Stimulated activated CD4-positive, alpha-beta T cell treated with anti-CD3 and anti-CD28 coated beads, Interleukin-12 subunit alpha, Interleukin-12 subunit beta, amount 100 ng/mL, for 24 hours (primary cell): Measurements from ENCODE around the gene RSPRY1.
"Not testable (repeated sequence)": the region's sequence is repeated elsewhere in the genome, so short reads cannot be mapped to it uniquely, and the experiment has no call there.

Experiments used
- DNase-seq, 2 experiments: peaks; one replicate each; pipeline ENCODE4 v3.0.0-alpha.2; 2020; ENCODE audit warnings: low read depth in 2 of 2

The RSPRY1 gene

GRCh38 chr16:57271867-57272495, 85.9 kb downstream of the RSPRY1 start:
- DNase-seq = no peak

DNA sequence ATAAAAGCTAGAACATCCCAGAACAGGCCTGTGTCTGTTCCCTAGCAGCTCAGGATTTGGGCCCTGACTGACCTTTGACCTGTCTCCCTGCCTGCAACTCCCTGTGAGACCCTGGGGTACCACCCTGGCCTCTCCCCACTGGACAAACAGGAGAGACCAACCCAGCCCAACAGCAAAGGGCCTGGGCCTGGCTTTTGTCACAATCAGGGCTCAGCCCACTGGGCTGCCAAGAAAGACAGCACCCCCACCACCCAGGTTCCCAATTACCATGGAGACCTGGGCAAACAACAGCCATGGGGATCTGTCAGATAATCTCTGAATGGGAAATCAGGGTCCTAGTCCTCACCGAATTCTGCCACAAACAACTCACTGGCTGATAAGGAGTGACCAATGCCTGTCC, 87.2 kb downstream of the RSPRY1 start:
- DNase-seq = no peak

GRCh38 chr16:57273826-57274225, 87.7 kb downstream of the RSPRY1 start:
- no peak for DNase-seq

- not testable (repeated sequence) for DNase-seq
Observed at GRCh38 chr16:57275946-57276345, 89.8 kb downstream of the RSPRY1 start.

GRCh38 chr16:57276596-57276995, 90.5 kb downstream of the RSPRY1 start:
- DNase-seq = no peak

DNA sequence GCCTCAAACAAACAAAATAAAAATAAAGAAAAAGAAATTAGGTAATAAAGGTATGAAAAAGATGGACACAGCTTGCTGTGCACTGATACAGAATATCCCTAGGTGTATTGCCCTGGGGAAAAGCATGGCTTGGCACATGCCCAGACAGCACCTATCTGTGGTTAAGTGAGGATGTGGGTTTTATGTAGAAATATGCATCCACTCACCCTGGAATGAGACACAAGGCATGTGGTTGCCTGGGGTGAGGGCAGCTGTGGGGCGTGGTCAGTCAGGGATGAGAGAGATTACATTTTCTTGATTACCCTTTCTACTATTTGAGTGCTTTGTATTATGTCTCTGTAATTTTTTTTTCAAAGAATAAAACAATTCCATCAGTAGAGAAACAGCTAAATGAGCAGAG, 91.5 kb downstream of the RSPRY1 start:
- DNase-seq = peak in 1 of 2 experiments; percentile 39

GRCh38 chr16:57278494-57278893, 92.4 kb downstream of the RSPRY1 start:
- no peak for DNase-seq

DNA sequence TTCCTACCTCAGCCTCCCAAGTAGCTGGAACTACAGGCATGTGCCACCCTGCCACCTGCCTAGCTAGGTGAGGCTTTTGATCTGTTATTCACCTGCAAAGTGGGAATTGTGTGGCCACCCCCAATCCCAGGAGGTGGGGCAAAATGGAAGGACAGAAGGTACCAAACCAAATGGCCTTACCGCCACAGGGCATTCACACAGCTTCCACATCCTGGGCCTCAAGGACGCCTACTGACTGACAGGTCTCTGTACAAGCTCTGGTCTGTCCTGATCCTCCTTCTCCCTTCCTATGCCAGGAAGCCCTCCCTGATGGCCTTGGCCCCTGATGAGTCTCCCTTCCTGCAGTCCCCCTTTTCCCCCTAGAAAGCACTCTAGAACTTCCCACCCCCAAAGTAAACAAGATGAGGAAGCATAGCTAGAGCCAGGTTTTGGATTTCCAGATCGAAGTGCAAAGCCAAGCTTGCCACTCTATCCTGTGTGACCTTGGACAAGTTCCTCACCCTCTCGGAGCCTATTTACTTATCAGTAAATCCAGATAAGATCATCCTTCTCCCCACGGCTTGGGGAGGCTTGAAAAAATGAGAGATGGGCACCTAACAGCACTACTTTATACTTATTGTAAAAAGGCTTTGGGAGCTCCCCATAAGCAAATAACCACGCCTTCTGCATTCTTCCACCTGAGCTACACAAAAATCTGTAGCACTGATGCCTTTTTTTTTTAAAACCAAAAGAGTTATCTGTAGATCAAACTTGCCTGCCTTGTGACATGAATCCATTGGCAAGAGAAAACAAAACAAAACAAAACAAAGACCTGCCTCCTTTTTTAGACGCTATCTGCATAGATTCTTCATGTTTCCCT, 93.9 kb downstream of the RSPRY1 start:
- no peak for DNase-seq

GRCh38 chr16:57281791-57282190, 95.7 kb downstream of the RSPRY1 start:
- DNase-seq = no peak

GRCh38 chr16:57282510-57283213, 96.5 kb downstream of the RSPRY1 start:
- no peak for DNase-seq

- no peak for DNase-seq
Observed at GRCh38 chr16:57283214-57283958, 97.3 kb downstream of the RSPRY1 start.

DNA sequence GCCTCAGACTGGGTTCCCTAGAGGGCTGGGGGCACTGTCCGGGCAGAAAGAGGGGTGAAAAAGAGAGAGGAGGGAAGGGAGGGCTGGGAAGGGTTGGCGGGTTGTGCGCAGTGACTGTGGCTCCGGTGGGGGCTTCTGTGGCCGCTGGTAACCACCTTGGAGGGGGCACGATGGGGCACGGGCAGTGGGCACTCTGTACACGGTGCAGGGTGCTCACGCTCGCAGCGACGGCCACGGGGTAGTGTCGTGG, 97.8 kb downstream of the RSPRY1 start:
- DNase-seq = no peak

DNA sequence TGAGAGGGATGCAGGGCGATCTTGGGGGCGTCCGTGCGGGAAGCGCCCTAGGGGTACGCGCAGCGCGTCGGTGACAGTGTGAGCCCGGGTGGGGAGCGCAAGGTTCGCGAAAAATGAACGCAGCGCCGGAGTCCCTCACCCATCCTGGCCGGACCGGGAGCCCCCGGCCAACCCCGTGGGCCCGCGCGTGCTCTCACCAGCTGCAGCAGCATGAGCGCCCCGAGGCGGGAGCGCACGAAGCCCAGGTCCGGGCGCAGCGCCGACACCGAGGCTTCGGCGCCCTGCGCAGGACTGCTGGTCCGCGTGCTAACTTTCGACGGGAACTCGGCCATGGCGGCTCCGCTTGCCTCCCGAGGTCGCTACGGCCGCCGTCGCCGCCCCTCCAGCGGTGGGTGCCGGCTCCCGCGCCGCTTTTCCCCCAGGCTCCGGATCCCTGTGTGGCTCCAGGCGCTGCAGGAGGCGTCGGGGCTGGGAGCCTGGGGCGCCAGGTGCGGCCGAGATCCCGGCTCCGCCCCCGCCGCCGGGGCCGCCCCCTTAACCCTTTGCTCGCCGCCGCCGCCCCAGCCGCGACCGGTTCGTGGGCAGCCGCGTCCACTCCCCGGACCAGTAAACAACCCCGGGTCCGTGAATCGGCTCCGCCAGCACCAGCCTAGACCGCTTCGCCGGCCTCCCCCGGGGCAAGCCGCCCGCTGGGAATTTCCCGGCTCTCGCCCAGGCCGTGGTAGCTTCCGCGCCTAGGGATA, 98.3 kb downstream of the RSPRY1 start, which contains the start of gene PLLP:
PLLP (minus strand) TSS at position 464 of the 743 bp plus-strand sequence; CDS start at position 332, 132 bp downstream.
- DNase-seq = peak in 1 of 2 experiments; percentile 15

GRCh38 chr16:57284952-57285363, 98.8 kb downstream of the RSPRY1 start:
- no peak for DNase-seq

GRCh38 chr16:57285379-57285778, 99.2 kb downstream of the RSPRY1 start:
- no peak for DNase-seq

DNA sequence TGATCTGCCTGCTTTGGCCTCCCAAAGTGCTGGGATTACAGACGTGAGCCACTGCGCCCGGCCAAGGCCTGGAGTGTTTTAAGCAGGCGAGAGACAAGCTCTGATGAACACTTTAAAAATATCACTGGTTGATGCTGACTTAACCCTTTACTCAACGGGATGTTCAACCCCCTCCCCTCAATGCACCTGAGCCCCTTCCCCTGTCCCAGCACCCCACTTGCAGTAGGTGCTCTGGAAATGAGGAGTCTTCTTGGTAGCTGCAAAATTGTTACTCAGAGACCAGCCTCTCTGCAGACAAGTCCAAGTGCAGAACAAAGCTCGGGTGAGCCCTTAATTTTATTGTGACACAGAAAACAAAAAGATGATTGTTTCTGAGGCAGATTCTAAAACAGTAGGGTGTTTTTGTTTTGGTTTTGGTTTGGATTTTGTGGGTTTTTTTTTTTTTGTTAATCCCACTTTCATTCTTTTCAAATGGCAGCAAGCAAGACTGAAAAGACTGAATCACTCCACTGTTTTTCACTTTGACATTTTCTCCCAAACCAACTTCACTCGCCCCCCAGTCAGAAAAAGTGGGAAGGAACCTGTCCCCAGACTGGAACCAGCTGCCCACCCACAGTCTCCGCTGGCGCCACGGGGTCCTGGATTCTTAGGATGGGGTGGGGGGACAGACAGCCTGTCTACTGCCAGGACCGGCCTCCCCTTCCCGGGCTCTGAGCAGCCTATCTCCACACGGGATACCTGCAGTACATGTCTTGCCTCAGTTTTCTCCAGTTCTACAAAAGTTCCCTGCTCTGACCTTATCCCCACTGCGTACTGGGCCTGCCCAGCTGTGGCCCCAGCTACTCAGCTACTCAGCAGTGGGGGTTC, 103.5 kb downstream of the RSPRY1 start:
- DNase-seq = no peak
